ENCODE measurements around the gene EPHA6.

DNA sequence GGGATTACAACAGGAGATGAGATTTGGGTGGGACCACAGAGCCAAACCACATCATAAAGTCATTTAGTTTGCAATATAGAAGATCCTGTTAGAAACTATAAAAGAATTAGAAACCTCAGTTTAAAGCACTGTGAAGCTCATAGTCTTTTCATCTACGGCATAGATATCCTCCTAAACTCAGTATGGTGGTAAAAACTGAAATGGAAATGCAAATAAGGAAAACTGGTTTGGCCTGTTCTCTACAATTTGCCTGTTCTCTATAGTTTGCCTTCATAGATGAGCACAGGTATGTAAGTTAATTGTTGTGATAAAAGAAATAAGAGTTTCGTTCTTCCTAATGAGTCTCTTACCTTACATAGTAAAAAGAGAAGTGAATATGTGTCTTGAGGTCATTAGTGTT, 618.5 kb downstream of the EPHA6 start:
- TF ChIP-seq, protein P1, sequence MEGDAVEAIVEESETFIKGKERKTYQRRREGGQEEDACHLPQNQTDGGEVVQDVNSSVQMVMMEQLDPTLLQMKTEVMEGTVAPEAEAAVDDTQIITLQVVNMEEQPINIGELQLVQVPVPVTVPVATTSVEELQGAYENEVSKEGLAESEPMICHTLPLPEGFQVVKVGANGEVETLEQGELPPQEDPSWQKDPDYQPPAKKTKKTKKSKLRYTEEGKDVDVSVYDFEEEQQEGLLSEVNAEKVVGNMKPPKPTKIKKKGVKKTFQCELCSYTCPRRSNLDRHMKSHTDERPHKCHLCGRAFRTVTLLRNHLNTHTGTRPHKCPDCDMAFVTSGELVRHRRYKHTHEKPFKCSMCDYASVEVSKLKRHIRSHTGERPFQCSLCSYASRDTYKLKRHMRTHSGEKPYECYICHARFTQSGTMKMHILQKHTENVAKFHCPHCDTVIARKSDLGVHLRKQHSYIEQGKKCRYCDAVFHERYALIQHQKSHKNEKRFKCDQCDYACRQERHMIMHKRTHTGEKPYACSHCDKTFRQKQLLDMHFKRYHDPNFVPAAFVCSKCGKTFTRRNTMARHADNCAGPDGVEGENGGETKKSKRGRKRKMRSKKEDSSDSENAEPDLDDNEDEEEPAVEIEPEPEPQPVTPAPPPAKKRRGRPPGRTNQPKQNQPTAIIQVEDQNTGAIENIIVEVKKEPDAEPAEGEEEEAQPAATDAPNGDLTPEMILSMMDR (conservative IDR thresholded peaks at IDR 0.05; ENCODE audit: low read depth, low read length): no peak
- TF ChIP-seq EZH2phosphoT487 (IDR thresholded peaks at IDR 0.05; ENCODE audit: borderline replicate concordance, low read length): no peak
